GM19099 (cell line): ENCODE measurements around the gene CEP128.

Source experiments
- POLR2A ChIP-seq: IDR thresholded peaks from 3 replicates; pipeline ENCODE4 v1.6.1; 2011; ENCODE audit warnings: low read depth; ENCODE audit not compliant: insufficient read length; ENCODE audit errors: extremely low read depth

Gene CEP128

GRCh38 chr14:80865565-80865964, 76.0 kb downstream of the CEP128 start:
- no peak for TF ChIP-seq POLR2A

DNA sequence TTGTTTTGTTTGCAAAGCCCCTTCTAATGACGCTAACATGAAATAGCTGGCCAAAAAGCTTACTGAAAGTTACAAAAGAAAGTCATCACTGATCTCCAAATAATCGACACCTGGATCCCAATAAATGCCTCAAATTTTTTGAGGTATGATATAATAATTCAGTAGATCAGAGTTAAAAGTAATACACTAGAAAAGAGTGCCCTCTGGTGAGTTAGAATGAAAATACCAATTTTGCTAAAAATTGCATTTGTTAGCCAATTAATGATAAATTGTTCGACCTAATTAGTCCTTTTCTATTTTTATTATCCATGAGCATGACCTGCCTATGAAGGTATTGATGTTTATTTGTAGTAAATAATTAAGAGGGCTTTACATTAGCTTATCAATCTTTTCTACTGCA, 78.6 kb downstream of the CEP128 start:
- no peak for TF ChIP-seq POLR2A

GRCh38 chr14:80862541-80862940, 79.0 kb downstream of the CEP128 start:
- no peak for TF ChIP-seq POLR2A

DNA sequence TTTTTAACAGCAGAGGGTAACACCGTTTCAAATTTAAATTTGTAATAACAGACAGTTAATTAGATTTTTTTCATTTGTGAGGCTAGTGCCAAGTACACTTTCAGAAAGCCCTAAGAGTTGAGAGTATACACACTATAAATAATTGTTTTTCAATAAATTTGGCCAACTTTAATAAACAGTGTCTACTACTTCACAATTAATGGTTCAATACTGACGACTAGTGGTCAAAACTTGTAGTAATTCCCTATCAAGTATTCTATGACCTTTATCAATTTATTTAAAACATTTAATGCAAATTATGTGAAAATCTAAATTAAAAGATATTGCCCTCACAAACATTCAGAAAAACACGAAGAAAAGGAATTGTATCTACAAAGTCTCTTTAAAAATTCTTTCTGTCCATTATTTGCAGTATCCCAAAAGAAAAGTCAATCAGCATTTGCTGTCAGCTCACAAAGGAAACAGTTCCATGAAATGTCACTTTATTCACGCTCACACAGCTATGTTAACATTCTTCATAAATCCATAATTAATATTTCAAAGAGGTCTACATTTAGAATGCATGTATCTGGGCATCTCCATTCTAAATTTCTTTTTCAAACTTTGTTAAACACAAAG, 91.2 kb downstream of the CEP128 start:
- no peak for TF ChIP-seq POLR2A

DNA sequence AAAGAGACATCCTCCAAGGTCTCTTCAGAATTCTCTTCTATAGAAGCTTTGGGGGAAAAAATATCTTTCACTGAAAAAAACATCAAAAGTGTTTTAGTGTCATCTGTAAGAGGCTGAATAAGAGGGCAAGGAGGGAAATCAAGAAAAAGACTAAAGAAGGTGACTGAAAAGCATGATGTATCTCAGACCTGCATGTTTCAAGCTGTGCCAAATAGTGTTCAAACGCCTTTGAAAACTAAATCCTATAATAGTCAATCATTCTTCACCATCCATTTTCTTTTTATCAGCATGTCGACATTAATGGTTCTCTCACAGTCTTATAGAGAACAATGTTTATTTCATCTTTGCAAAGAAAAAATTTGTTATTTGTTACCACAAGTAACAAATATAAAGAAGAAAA, 94.5 kb downstream of the CEP128 start:
- TF ChIP-seq POLR2A = no peak

DNA sequence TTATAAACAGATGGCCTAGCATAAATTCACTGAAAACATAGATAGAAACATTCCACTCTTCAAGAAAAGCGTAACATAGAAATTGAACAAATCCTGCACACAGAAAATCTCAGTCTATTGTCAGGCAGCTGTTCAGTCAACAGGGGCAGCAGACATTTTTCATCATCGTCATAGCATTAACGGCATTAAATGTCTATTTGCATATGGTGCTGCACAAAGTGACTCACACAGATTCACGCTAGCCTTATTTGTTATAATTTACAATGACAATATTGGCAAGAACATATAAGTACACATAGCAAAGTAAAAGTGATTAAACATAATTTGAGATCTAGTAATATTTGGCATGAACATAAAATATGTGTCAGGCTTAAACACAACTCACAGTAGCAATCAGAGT, 95.7 kb downstream of the CEP128 start:
- TF ChIP-seq POLR2A = no peak

GRCh38 chr14:80844872-80845271, 96.7 kb downstream of the CEP128 start:
- no peak for TF ChIP-seq POLR2A

DNA sequence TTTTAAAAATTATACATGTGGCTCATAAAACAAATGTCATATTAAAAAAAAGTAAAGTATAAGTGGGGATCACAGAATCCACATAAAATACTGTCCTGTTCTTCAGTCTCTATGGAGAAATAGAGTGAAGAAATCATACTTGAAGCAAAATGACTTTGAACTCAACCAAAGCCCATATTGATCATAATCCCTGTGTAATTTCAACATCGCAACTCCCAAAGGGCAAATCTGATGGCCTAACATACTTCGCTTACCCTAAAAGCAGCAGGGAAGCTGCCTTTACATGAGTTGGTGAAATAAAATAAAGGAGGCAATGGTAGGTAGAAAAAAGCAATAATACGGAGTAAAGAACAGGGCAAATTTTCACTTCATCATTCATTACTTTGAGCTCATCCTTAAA, 101.8 kb downstream of the CEP128 start:
- no peak for TF ChIP-seq POLR2A

DNA sequence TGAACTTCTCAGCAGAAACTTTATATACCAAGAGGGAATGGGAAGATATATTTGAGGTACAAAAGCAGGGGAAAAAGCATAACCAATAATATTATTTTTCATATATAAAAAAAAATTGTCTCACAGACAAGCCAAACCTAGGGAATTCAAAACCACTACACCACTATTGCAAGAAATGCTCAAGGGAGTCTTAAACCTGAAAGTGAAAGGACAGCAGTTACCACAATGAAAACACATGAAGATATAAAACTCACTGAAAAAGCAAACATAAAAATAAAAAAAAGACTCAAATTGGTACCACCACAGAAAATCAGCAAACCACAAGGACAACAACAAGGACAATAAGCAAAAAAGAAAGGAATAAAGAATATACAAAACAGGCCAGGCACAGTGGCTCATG, 131.9 kb downstream of the CEP128 start:
- TF ChIP-seq POLR2A = no peak

DNA sequence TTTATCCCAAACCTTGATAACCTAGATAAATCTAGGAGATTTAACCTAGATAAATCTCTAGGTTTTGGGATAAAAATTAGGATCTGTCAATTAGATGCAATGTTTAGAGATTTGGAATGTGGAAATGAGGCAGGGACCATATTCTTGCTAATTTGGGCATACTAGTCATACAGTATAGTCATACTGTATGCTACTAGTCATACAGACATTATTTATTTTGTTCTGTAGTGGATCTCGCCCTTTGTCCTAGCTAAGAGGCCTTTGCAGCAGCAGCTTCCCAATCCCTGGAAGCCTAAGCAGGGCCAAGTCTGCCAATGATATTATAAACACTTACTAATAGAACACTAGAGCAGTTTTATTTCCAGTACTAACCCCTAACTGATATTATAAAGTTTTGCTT, 136.4 kb downstream of the CEP128 start:
- no peak for TF ChIP-seq POLR2A

- no peak for TF ChIP-seq POLR2A
Measured at GRCh38 chr14:80798878-80799277, 142.7 kb downstream of the CEP128 start.

DNA sequence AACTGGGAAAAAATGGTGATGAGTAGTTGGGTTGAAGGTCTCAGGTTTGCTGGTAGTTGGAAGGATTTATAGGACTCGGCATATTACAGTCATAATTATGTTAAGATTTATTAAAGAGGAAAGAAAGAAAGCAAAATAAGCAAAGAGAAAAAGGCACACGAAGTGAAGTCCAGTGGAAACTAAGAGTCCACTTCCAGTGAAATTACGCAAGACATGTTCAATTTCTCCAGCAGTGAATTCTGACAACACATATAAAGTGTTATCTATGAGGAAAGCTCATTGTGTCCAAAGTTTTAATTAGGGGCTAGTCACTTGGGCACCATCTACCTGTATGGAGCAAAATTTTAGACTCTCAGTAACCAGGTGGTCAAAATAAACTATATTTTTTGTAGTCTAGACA, 143.3 kb downstream of the CEP128 start:
- no peak for TF ChIP-seq POLR2A

- TF ChIP-seq POLR2A = no peak
Measured at GRCh38 chr14:80792771-80793170, 148.8 kb downstream of the CEP128 start.

- TF ChIP-seq POLR2A = no peak
Measured at GRCh38 chr14:80787876-80788275, 153.7 kb downstream of the CEP128 start.

DNA sequence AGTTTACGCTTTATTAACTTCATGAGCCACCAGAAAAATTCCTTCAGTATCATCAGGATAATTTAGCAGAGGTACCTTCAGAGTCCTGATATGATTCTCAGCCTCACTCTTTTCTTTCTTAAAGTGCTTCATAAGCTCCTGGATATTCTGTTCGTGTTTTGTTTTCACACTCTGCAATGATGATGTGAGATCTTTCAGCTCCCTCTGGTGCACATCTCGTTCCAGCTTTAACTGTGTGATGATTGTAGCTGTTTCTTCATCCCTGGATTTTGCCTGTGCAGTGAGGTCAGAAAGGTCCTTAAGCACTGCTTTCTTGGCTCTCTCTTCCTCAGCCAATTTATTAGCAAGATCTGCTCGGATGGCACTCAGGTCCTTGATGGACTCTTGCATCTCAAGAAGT, 156.7 kb downstream of the CEP128 start:
- no peak for TF ChIP-seq POLR2A

- TF ChIP-seq POLR2A = no peak
Measured at GRCh38 chr14:80781972-80782367, 159.6 kb downstream of the CEP128 start.

DNA sequence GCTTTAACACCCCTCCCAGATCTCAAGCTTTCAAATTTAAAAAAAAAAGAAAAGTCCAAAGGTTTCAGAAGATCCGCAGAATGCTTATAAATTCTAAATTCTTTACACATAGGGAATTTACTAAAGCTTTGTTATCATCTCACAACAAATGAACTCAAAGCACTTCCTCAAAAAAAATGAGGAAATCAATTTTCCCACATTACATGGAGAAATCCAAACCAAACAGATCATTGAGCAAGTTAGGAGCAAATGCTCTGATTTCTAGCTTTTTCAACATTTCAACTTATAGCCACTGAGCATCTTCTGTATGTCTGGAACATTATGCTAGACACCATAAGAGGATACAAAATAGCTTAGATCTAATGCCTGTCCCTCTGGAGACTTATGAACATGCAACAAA, 161.0 kb downstream of the CEP128 start:
- TF ChIP-seq POLR2A = no peak

DNA sequence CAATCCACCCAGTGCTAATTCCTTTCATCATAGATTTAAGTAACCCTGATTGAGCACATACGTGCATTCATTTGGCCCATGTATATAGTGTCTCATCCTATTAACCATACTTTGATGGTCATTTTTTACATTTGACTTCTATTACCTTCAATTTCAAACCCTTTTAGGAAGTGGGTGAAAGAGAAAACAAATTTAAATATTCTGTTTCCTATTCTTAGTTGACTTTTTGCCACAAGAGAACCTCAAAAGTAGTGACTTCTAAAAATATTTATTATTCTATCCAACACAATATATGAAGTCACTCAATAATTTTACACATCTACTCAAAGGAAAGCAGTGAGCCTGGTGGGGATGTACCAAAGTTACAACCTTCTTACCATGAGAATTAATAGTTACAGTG, 164.9 kb downstream of the CEP128 start:
- no peak for TF ChIP-seq POLR2A

- no peak for TF ChIP-seq POLR2A
Measured at GRCh38 chr14:80776186-80776585, 165.4 kb downstream of the CEP128 start.

DNA sequence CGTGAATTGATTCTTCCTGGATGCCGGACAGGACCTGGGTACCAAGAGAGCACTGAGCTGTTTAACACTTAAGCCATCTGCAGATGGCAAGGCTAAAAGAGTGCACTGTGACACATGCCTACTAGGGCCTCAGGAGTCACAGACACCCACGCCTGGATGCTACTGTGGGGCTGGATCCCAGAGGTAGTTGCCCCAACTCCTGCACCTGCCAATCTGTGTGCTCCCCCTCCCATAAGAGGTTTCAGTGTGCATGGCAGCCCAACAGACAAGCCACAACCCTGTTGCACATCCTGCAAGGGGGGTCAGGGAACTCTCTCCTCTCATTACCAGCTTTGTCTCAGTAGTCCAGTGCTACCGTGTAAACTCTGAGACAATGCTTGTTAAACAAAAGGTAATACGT, 169.0 kb downstream of the CEP128 start:
- TF ChIP-seq POLR2A = no peak
